ENCODE data around the gene MIGA2.
"Not testable (repeated sequence)": the region's sequence is repeated elsewhere in the genome, so short reads cannot be mapped to it uniquely, and the experiment has no call there.

Gene MIGA2

DNA sequence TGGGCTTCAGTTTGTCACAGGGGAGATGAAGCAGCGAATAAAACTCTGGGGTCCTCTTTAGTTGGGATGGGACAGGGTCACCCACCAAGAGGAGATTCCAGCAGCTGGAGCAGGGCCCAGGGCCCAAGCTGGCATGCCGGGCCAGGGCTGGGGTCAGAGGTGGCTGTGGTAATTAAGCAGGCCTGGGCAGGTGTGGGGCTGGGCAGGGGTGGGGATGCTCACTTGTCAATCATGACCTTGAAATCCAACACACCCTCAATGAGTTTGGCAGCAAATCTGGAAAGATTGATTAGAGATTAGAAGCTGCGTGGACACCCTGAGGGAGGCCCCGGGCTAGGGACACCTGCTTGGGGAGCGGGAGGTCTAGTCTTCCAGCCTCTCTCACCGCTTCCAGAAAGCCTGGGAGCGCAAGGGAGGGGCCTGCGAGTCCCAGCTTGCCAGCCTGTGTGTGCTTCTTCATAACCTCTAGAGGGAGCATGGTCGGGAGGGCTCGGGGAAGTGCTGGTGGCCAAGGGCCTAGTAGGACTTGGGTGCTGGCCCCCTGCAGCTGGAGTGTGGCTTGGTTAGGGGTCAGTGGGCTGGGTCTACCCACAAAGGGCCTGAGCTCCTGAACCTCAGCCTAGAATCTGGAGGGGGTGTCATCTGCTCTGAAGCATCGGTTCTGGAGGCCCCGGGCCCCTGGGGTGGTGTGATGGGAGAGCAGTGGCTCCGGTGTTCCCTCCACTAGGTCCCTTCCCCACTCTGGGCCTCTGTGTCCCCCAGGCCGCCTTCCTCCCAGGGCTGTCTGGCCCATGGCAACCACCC is 66.6 kb downstream of the MIGA2 start:
- no peak for FAIRE-seq

DNA sequence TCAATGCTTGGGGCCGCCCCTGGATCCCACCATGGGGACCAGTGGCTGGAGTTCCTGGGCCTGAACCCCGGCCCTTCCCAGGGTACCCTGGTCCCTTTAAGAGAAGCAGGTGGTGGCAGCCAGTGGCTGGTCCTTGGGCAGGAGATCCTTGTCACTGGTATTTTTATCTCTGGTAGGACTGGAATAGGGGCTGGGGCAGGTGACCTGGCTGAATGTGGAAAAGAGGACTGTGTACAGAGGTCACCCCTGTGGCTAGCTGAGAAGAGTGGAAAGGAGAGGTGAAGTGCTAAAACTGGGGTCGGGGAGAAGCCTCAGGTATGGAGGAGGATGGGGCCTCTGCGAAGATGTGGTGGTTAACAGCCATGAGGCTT is 67.2 kb downstream of the MIGA2 start:
- no peak for FAIRE-seq

DNA sequence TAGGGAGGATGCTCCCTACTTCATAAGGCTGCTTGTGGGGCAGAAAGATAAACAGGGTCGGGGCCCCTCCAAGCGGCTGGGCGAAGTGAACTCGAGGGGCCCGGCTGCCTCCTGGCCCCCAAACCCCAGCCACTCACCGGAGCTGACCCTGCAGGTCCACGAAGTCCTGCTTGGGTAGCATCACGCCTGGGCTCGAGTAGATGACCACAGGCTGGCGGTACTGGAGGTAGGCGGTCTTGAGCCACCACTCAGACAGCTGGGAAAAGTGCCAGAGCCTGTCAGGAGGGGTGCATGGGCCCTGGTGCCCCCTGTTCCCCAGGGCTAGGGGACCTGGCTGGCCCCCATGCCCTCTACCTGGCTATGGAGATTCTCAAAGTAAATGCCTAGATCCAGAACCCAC is 67.6 kb downstream of the MIGA2 start:
- FAIRE-seq: no peak

DNA sequence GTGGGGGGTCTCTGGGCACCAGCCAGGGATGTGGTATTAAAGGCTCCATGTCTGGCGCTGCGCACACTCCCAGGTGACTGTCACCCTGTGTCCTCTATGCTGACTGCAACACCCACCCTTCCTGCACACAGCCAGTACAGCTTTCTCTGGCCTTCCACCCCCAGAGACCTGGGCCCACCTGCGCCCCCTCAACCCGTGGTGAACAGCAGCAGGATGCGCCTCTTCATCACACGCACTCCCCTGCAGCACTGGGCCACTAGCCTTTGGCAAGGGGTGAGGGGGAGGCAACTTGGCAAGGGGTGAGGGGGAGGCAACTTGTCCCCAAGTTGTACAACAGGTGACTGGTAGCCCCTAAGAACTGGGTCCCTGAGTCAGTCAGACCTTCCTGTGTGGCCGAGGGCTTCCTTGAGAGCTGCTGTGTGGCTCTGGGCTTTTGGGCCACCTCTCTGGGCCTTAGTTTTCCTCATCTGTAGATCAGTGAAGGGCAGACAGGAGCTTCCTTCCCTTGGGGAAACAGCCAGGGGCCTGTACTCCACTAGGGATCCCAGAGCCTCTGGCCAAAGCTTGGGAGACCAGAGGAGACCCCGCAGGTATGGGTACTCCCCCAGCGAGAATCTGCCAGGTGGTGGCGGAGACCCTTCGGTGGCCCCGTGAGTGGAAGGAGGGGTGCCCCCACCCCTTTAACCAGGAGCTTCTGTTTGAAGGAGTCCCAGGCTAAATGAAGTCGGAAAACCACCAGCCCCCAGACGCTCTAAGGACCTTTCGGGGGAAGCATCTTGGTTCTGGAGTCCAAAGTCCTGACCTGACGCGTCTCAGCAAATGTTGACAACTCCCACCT is 69.7 kb downstream of the MIGA2 start:
- FAIRE-seq: no peak

DNA sequence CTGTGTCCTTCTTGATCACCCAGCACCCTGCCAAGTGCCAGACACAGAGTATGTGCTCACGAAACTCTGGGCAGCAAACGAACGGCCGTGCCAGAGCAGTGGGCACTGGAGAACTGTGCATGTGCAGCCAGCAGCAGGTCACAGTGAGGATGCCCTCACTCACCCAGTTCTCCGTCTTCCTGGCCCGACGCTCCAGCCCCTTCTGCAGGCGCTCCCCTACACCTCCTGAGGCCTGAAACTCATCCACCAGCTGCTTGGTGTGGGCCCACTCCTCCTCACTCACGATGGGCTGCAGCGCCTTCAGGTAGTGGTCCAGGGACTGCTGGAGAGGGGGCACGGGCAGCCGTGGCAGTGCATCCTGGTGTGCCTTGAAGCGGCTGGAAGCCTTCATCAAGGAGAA is 71.2 kb downstream of the MIGA2 start:
- FAIRE-seq: no peak

DNA sequence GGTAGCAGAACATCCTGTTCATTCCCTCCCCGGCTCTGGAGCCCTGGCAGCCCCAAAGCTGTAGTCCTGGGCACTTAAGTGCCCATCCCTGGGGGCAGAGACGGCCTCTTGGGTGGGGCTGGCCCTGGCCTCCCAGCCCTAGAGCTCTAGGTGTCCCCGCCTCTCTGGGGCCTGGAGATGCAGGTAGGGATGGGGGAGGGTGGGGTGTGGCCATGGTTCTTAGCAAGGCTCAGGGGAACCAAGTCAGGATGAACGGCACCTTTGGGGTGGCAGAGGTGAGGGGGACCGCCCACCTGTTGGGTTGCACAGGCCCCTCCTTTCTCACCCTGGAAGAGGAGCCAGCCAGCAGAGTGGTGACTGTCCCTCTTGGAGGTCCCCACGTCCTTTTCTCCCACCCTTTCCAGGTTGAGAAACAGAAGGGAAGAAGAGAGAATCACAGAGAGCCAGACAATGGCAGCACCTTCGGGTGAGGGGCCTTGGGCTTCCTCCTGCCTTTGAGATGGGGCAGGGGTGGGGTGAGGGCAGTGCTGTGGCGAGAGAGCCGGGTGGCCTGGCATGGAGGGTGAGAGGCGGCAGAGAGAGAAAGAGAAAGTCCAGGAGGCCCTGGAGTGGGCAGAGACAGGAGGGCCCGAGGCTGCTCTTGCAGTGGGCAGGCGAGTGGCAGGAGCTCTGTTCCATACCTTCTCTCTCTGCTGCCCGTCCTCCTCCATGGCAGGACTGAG is 71.8 kb downstream of the MIGA2 start:
- FAIRE-seq: no peak

DNA sequence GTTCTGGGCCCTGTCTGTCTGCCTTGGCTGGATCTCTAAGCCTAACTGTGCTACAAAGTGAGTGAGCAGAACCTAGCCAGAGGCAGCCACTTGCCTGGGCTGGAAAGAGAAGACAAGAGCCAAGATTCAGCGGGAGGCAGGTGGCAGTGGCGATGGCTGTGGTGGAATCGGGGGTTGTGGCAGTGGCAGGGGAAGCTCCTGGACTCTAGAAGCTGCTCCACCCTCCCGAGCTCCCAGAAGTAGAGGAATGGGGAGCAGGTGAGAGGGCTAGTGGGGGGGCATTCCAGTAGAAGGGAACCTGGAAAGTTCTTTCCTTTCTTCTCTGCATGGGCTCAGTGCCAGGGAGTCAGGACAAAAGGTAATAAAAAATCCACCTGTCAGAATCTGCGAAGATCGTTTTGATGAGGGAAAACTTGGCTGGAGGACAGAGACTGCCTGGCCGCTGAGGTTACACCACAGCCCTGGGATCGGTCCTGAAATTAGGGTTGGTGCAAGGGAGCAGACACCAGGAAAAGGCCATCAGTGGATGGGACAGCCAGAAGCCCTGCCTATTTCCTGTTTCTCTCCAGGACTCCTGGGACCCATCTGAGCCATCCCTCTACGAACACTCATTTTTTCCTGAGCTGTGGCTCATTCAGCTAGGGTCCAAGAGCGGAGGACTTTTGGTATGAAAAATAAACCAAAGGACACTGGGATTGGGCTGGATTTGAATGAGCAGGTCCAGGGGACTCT is 72.5 kb downstream of the MIGA2 start:
- FAIRE-seq: no peak

DNA sequence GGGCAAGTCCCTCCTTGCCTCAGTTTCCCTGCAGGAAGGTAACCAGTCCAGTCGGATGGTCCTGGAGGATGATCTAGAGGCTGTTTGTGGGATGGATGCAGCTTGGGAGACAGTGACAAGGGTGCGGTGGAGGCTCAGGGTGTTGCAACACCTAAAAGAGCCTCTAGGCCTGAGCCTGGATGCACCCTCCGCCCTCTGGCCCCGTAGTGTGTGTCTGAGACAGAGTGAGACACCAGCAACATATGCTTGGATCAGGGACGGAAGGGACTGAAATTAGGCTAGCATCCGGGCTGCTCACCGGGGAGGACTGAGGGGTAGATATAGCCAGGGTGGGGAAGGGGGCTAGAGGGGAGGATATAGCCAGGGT is 73.1 kb downstream of the MIGA2 start:
- no peak for FAIRE-seq

DNA sequence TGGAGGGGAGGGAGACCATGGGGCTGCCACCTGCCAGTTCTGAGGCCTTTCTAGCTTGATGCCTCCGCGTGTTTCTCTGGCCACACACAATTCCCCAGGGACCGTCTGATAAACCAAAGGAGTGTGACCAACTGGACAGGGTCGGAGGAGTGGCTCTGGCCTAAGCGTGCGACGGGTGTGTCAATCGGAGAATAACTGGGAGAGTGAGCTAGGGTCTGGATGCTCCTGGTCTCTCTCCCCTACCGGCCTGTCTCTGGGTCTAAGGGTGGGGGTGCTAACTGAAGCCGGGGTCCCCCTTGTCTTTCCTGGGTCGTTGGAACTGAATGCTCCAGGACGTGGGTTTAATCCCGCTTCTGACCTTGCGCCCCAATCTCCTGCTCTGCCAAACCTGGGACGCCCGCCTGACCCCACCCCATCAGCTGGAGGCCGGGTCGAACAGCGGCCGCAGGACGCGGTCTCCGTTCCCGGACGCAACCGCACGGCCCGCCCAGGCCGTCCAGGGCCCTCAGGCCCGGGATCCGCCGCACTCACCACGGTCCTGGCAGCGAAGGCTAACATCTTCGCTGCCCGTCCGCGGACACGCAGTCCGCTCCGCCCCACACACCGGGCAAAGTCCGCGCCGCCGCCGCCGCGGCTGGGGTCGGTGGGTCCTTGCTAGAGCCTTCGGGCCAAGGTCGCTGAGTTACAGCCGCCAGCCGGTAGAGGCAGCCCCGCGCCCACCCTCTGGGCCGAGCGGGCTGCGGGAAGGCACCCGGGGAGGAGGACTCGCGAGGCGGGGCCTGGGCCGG is 73.7 kb downstream of the MIGA2 start:
- FAIRE-seq: no peak

DNA sequence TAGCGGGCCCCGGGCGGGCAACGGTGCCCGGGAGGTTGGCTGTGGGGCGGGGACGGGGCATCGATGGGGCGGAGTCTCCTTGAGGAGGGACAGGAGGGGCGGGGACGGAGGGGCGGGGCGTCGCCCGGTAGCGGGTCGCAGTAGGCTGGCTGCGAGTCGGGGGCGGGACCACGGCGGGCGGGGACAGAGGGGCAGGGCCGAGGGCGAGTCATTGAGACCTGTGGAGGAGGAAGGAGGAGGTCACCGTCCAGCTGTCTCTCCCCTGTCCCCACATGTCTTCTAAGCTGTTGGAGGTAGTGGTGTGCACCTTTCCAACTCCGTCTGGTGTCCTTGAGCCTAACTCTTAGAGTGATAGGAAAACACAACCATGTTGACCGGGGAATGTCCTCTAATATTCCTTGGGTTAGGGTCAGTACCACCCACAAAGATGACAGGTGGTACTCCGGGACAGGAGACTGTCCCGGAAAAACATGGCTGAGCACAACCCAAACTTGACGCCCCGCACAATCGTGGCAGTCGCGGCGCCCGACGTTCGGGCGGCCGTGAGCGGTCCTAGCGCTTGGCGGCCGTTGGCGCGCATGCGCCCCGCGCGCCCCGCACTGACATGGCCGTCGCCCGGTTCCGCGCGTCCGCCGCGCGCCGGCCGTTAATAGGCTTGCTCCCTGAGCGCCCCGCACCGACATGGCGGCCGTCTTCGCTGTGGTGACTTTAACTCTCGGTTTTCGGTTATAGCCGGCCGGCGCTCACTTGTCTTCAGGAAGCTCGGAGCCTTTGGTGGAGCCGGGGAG is 74.5 kb downstream of the MIGA2 start, which contains the start of the genes CRAT and PTPA:
CRAT (minus strand) TSS at position 54 of the 788 bp plus-strand sequence. CDS start 284 bp downstream, outside the sequence.
PTPA (plus strand) TSS at position 676 of the 788 bp plus-strand sequence. CDS start 186 bp downstream, outside the sequence.
- FAIRE-seq: no peak

DNA sequence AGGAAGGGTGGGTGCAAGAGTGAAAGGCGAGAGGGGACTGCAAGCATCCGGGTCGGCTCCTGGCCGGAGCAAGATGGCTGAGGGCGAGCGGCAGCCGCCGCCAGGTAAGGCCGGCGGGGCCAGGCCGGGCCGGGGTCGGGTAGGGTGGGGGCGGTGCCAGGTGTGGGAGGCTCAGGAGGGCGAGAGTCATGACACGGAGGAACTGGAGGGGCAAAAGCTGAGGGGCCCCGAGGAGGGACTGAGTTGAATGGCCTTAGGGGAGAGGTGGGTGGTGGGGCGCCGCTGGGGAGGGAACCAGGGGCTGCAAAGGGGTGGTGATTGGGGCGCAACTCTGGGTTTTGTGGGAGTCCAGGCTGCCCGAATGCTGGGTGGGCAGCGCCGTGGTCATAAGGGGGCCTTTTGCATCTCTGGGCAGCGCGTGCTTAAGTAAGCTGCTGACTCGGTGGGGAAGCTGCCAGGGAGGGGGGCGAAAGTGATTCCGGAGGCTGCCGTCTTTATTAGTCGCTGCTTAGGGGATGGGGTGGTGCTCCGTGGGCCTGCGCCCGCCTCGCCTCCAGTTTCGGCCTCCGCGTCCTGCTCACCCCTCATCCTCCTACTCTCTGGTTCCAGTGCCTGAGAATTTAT is 75.2 kb downstream of the MIGA2 start:
- FAIRE-seq: no peak

DNA sequence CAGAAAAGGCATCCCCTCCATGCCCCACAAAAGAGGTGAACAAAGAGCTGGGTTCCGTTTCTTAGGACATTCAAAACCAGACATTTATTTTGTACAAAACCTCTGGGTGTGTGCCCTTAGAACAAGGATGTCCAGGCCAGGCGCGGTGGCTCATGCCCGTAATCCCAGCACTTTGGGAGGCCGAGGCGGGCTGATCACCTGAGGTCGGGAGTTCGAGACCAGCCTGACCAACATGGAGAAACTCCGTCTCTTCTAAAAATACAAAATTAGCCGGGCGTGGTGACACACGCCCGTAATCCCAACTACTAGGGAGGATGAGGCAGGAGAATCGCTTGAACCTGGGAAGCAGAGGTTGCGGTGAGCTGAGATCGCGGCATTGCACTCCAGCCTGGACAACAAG is 76.1 kb downstream of the MIGA2 start:
- FAIRE-seq: not testable (repeated sequence)

DNA sequence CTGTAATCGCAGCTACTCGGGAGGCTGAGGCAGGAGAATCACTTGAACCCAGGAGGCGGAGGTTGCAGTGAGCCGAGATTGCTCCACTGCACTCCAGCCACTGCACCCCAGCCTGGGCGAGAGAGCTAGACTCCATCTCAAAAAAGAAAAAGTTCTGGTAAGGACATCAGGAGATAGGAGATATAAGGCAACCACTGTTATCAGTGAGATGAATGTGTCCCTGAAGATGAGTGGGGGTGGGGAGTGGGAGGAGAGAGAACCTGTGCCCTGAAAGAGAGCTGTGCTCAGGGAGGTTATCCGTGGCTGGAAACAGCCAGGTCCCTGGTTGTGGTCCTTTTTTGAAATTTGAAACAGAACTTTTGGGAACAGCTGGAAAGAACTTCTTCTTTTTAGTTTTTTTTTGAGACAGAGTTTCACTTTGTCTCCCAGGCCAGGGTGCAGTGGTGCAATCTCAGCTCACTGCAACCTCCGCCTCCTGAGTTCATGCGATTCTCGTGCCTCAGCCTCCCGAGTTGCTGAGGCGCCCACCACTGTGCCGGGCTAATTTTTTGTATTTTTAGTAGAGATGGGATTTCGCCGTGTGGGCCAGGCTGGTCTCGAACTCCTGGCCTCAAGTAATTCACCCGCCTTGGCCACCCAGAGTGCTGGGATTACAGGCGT is 77.3 kb downstream of the MIGA2 start:
- no peak for FAIRE-seq

DNA sequence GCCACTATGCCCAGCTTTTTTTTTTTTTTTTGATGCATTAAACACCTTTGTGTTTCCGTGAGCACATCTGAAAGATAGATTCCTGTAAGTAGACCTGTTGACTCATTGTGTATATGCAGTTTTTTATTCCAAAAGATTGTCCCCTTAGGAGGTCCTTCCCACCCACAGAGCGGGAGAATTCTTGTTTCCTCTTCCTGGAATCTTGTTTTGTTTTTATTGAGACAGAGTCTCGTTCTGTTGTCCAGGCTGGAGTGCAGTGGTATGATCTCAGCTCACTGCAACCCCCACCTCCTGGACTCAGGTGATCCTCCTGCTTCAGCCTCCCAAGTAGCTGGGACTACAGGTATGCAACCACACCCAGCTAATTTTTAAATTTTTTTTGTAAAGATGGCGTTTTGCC is 82.4 kb downstream of the MIGA2 start:
- FAIRE-seq: no peak

DNA sequence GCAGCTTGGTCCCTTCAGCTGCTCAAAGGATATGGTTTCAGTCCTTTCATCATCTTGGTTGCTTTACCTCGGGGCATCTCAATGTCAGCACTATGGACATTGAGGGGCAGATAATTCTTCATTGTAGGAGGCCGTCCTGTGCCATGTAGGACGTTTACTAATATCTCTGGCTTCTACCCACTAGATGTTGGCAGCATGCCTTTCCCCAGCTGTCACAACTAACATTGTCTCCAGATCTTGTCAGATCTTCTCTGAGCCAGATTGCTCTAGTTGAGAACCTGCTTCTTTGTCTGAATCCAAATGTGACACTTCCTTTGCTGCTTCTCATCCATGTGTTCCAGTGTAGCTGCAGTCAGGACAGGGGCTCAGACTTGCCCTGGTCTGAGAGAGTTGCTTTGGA is 85.1 kb downstream of the MIGA2 start:
- FAIRE-seq: no peak
